H9 (cell line): ENCODE results near the gene ATP6V1D. TPM values are rescaled to one million over a fixed set of nuclear protein-coding genes. Genes with fewer than 3 reads are reported as not detected.

Experiments used
- DNase-seq: peaks from one replicate; pipeline ENCODE4 v3.0.0-alpha.2; 2017
- H2AFZ ChIP-seq: one replicate; pipeline ENCODE4 v1.6.1; 2013; ENCODE audit warnings: mild to moderate bottlenecking, low read length, control low read depth, moderate library complexity
- H2AK5ac ChIP-seq: 2 replicates; pipeline ENCODE4 v1.6.1; 2013; ENCODE audit warnings: low read length, control low read depth, mixed read lengths; ENCODE audit not compliant: insufficient read length
- H2BK120ac ChIP-seq: one replicate; pipeline ENCODE4 v1.6.1; 2013; ENCODE audit warnings: low read depth, mild to moderate bottlenecking, low read length, control low read depth, inconsistent platforms; ENCODE audit not compliant: poor library complexity, severe bottlenecking
- H2BK12ac ChIP-seq: 2 replicates; pipeline ENCODE4 v1.6.1; 2013; ENCODE audit warnings: low read length, control low read depth, mixed read lengths, low read depth; ENCODE audit not compliant: insufficient read length
- H2BK15ac ChIP-seq: 2 replicates; pipeline ENCODE4 v1.6.1; 2013; ENCODE audit warnings: low read depth, low read length, control low read depth
- H2BK20ac ChIP-seq: one replicate; pipeline ENCODE4 v1.6.1; 2013; ENCODE audit warnings: low read depth, mild to moderate bottlenecking, low read length, control low read depth, inconsistent platforms; ENCODE audit not compliant: poor library complexity, severe bottlenecking
- H2BK5ac ChIP-seq: 2 replicates; pipeline ENCODE4 v1.6.1; 2013; ENCODE audit warnings: low read length, control low read depth, mixed read lengths; ENCODE audit not compliant: insufficient read length
- H3K14ac ChIP-seq: 2 replicates; pipeline ENCODE4 v1.6.1; 2013; ENCODE audit warnings: low read length, control low read depth; ENCODE audit not compliant: insufficient read depth
- H3K18ac ChIP-seq: 2 replicates; pipeline ENCODE4 v1.6.1; 2013; ENCODE audit warnings: low read depth, mild to moderate bottlenecking, mixed read lengths, low read length, control low read depth; ENCODE audit not compliant: insufficient read length
- H3K23ac ChIP-seq: 2 replicates; pipeline ENCODE4 v1.6.1; 2013; ENCODE audit warnings: low read length, control low read depth, mixed read lengths, low read depth; ENCODE audit not compliant: insufficient read length
- H3K23me2 ChIP-seq: 2 replicates; pipeline ENCODE4 v1.6.1; 2013; ENCODE audit warnings: low read depth, mild to moderate bottlenecking, mixed read lengths, low read length, control low read depth; ENCODE audit not compliant: insufficient read length, poor library complexity, severe bottlenecking
- H3K27ac ChIP-seq: 2 replicates; pipeline ENCODE4 v1.5.1; 2013; ENCODE audit warnings: low read length, control low read depth, mixed read lengths, low read depth; ENCODE audit not compliant: insufficient read length
- H3K27me3 ChIP-seq: 2 replicates; pipeline ENCODE4 v1.6.1; 2013; ENCODE audit warnings: low read length, control low read depth, inconsistent platforms; ENCODE audit not compliant: insufficient read depth
- H3K4ac ChIP-seq: 2 replicates; pipeline ENCODE4 v1.6.1; 2013; ENCODE audit warnings: low read depth, mild to moderate bottlenecking, control low read depth, inconsistent platforms, low read length, moderate library complexity
- H3K4me1 ChIP-seq: 2 replicates; pipeline ENCODE4 v1.6.1; 2013; ENCODE audit warnings: low read length, control low read depth, inconsistent platforms; ENCODE audit not compliant: insufficient read depth
- H3K4me2 ChIP-seq: 2 replicates; pipeline ENCODE4 v1.6.1; 2013; ENCODE audit warnings: low read length, control low read depth, mixed read lengths; ENCODE audit not compliant: insufficient read length, insufficient read depth
- H3K56ac ChIP-seq: 2 replicates; pipeline ENCODE4 v1.6.1; 2013; ENCODE audit warnings: low read depth, mild to moderate bottlenecking, mixed read lengths, low read length, control low read depth; ENCODE audit not compliant: insufficient read length
- H3K79me1 ChIP-seq: 2 replicates; pipeline ENCODE4 v1.6.1; 2013; ENCODE audit warnings: low read depth, mild to moderate bottlenecking, moderate library complexity, low read length, control low read depth, inconsistent platforms; ENCODE audit not compliant: insufficient read depth, poor library complexity, severe bottlenecking
- H3K79me2 ChIP-seq: 2 replicates; pipeline ENCODE4 v1.6.1; 2013; ENCODE audit warnings: low read length, control low read depth, inconsistent platforms; ENCODE audit not compliant: insufficient read depth
- H3K9ac ChIP-seq: 2 replicates; pipeline ENCODE4 v1.6.1; 2013; ENCODE audit warnings: low read length, control low read depth, mixed read lengths; ENCODE audit not compliant: insufficient read length; ENCODE audit errors: extremely low read depth
- H3K9me3 ChIP-seq: one replicate; pipeline ENCODE4 v1.6.1; 2013; ENCODE audit warnings: low read depth, low read length, inconsistent platforms; ENCODE audit not compliant: control insufficient read depth
- H3T11ph ChIP-seq: one replicate; pipeline ENCODE4 v1.6.1; 2013; ENCODE audit warnings: mild to moderate bottlenecking, low read length, control low read depth, inconsistent platforms
- H4K20me1 ChIP-seq: one replicate; pipeline ENCODE4 v1.6.1; 2013; ENCODE audit not compliant: control insufficient read depth, insufficient read length, insufficient read depth
- H4K5ac ChIP-seq: 2 replicates; pipeline ENCODE4 v1.6.1; 2013; ENCODE audit warnings: low read depth, mild to moderate bottlenecking, mixed read lengths, low read length, control low read depth; ENCODE audit not compliant: insufficient read length
- H4K8ac ChIP-seq: replicated peaks from 2 replicates; pipeline ENCODE4 v1.6.1; 2013; ENCODE audit warnings: low read length, control low read depth, mixed read lengths, low read depth; ENCODE audit not compliant: insufficient read length
- H4K91ac ChIP-seq: 2 replicates; pipeline ENCODE4 v1.6.1; 2013; ENCODE audit warnings: low read depth, mild to moderate bottlenecking, moderate library complexity, mixed read lengths, low read length, control low read depth; ENCODE audit not compliant: insufficient read length
- H3K27ac Mint-ChIP-seq, 3 experiments: 2 replicates in 2 of 3; 3 replicates in 1 of 3; pipeline ENCODE4 v1.8.0; 2020 to 2021; ENCODE audit warnings: mixed read lengths in 3 of 3, mild to moderate bottlenecking in 1 of 3, moderate library complexity in 1 of 3
- H3K27me3 Mint-ChIP-seq: 2 replicates; pipeline ENCODE4 v1.8.0; 2021; ENCODE audit warnings: low read depth, mild to moderate bottlenecking, moderate library complexity, mixed read lengths
- H3K36me3 Mint-ChIP-seq, 3 experiments: 2 replicates in 2 of 3; 3 replicates in 1 of 3; pipeline ENCODE4 v1.8.0; 2020 to 2021; ENCODE audit warnings: low read depth in 3 of 3, mixed read lengths in 3 of 3; ENCODE audit not compliant: insufficient read depth in 1 of 3
- H3K4me1 Mint-ChIP-seq, 2 experiments: 2 replicates each; pipeline ENCODE4 v1.8.0; 2020; ENCODE audit warnings: mixed read lengths in 2 of 2
- H3K4me3 Mint-ChIP-seq, 2 experiments: 2 replicates in 1 of 2; 3 replicates in 1 of 2; pipeline ENCODE4 v1.8.0; 2020 to 2021; ENCODE audit warnings: mild to moderate bottlenecking in 2 of 2, mixed read lengths in 2 of 2, moderate library complexity in 1 of 2
- H3K9me3 Mint-ChIP-seq, 2 experiments: 2 replicates in 1 of 2; 3 replicates in 1 of 2; pipeline ENCODE4 v1.8.0; 2020; ENCODE audit warnings: mild to moderate bottlenecking in 2 of 2, mixed read lengths in 2 of 2, moderate library complexity in 1 of 2
- WGBS: extraction: QIAGEN DNeasy Blood & Tissue Kit; methylation state at CpG from one replicate; pipeline ENCODE4 v1.1.7; 2013; ENCODE audit warnings: missing lambda C conversion rate, low lambda C conversion rate, mixed read lengths; ENCODE audit not compliant: insufficient read length; ENCODE audit errors: extremely low coverage; 5-methylcytosine and 5-hydroxymethylcytosine counted together
- total RNA-seq: library from RNA; stranded (reverse); gene quantifications from 2 replicates; pipeline ENCODE4 v1.2.1, GENCODE V29; 2021
- TF ChIP-seq, protein P1 (sequence below): fragments of 200-600 bp; sonication (generic); conservative IDR thresholded peaks from 3 replicates; pipeline ENCODE4 v1.8.0; 2021; ENCODE audit warnings: antibody characterized with exemption, mild to moderate bottlenecking

The ATP6V1D gene
- total RNA-seq, 1 experiment from 2014 or later = 85.7 TPM

DNA sequence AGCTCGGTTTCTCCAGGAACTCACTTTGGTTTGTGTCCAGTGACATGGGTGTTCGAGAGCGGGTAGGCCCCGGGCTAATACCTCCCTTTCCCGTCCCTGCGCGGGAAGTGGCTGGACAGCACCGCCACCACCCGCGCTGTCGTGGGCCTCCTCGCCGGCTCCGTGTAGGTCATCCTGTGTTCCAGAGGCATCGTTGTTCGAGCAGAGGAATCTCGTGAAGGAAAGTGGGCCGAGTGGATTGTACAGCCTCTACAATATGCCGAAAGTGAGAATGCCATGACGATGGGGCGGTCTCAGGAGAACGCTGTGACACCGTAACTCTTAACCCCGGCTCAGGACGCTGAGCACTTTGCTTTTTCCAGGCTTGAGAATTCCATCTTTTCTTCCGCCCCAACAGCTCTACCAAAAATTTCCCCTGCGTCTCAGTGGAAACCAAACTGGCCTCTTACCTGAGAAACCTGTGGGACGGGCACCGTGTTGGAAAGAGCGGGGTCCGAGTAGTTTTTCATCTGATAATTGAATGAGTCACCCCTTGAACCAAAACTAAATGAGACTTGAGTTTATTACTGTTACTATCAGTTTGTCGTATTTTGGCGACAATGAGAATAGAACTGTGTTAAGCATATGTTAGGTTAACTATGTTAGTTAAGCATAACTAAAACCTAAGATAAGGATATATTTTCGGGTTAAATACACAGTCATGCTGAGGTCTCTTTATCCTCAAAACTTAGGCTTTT lies 1.0 kb upstream of the ATP6V1D start:
- H4K91ac ChIP-seq = no peak overlapping the region
- no peak overlapping the region for H3T11ph ChIP-seq
- H3K27me3 ChIP-seq = no peaks in the 10 kb centered on the region
- no peak overlapping the region for H2AFZ ChIP-seq
- no peaks in the 10 kb centered on the region for H3K79me1 ChIP-seq
- no peak overlapping the region for H4K8ac ChIP-seq
- no peak overlapping the region for H2BK120ac ChIP-seq
- no peak overlapping the region for H3K27ac ChIP-seq
- H3K23me2 ChIP-seq = peaks cover 8% of the 10 kb centered on the region
- Mint-ChIP-seq H3K27me3 (no peaks in the 10 kb centered on the region), H3K27ac (peak overlapping the region; percentile 96 to 99 (median 98)), H3K36me3 (peaks cover 9 to 23% (median 14%) of the 10 kb centered on the region in 3 experiments), H3K4me3 (peak overlapping the region; percentile 99), H3K9me3 (no peaks in the 10 kb centered on the region), H3K4me1 (peaks cover 21 to 22% of the 10 kb centered on the region in 2 experiments)
- H2BK15ac ChIP-seq = no peak overlapping the region; the same call in 1 of the 2 replicates
- TF ChIP-seq, protein P1, sequence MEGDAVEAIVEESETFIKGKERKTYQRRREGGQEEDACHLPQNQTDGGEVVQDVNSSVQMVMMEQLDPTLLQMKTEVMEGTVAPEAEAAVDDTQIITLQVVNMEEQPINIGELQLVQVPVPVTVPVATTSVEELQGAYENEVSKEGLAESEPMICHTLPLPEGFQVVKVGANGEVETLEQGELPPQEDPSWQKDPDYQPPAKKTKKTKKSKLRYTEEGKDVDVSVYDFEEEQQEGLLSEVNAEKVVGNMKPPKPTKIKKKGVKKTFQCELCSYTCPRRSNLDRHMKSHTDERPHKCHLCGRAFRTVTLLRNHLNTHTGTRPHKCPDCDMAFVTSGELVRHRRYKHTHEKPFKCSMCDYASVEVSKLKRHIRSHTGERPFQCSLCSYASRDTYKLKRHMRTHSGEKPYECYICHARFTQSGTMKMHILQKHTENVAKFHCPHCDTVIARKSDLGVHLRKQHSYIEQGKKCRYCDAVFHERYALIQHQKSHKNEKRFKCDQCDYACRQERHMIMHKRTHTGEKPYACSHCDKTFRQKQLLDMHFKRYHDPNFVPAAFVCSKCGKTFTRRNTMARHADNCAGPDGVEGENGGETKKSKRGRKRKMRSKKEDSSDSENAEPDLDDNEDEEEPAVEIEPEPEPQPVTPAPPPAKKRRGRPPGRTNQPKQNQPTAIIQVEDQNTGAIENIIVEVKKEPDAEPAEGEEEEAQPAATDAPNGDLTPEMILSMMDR = no peak
- no peak overlapping the region for H2BK5ac ChIP-seq
- H4K5ac ChIP-seq = no peak overlapping the region
- no peaks in the 10 kb centered on the region for H3K9me3 ChIP-seq
- peak overlapping the region; percentile 20 for H3K56ac ChIP-seq
- peak overlapping the region; percentile 18 for H3K23ac ChIP-seq
- H2BK20ac ChIP-seq = no peak overlapping the region
- peak overlapping the region; percentile 37 for H3K18ac ChIP-seq
- H2AK5ac ChIP-seq = no peak overlapping the region
- H4K20me1 ChIP-seq = no peaks in the 10 kb centered on the region
- no peak overlapping the region for H3K4ac ChIP-seq
- H3K4me2 ChIP-seq = peak overlapping the region; percentile 50
- H2BK12ac ChIP-seq = no peak overlapping the region
- peak overlapping the region; percentile 76 for H3K14ac ChIP-seq
- no CpG with 5 or more reads among the region's 34 CpGs for WGBS
- H3K79me2 ChIP-seq = peaks cover 29% of the 10 kb centered on the region; the same call in 1 of the 2 replicates
- H3K9ac ChIP-seq = peak overlapping the region; percentile 99
- no peak for DNase-seq
- peaks cover 7% of the 10 kb centered on the region; the same call in 1 of the 2 replicates for H3K4me1 ChIP-seq
